Upper lobe of right lung (tissue), 1 donor: ENCODE results near the gene PLA2G4B. TPM values are rescaled to one million over a fixed set of nuclear protein-coding genes. Genes with fewer than 3 reads are reported as not detected.

Experiments used
- ATAC-seq: fragments of 200-7000 bp; cut with Tn5 transposase; one replicate; pipeline ENCODE4 v1.9.1; 2020; ENCODE audit warnings: mild to moderate bottlenecking, moderate library complexity
- DNase-seq: peaks from one replicate; pipeline ENCODE4 v3.0.0-alpha.2; 2020
- H3K27ac ChIP-seq: fragments of 200-600 bp; one replicate; pipeline ENCODE4 v1.8.0; 2022
- H3K27me3 ChIP-seq: fragments of 200-600 bp; one replicate; pipeline ENCODE4 v1.8.0; 2022; ENCODE audit warnings: mild to moderate bottlenecking
- H3K36me3 ChIP-seq: fragments of 200-600 bp; one replicate; pipeline ENCODE4 v1.8.0; 2022
- H3K4me1 ChIP-seq: fragments of 200-600 bp; one replicate; pipeline ENCODE4 v1.8.0; 2022
- H3K4me3 ChIP-seq: fragments of 200-600 bp; one replicate; pipeline ENCODE4 v1.8.0; 2022; ENCODE audit warnings: mild to moderate bottlenecking
- H3K9me3 ChIP-seq: fragments of 200-600 bp; one replicate; pipeline ENCODE4 v1.8.0; 2022
- CTCF ChIP-seq: fragments of 200-600 bp; IDR thresholded peaks from one replicate; pipeline ENCODE4 v1.8.0; 2022; ENCODE audit warnings: antibody characterized with exemption
- intact Hi-C: fragments of 100-400 bp; cut with DNase I; formaldehyde crosslinking; loops from one replicate; pipeline ENCODE4 v1.11.0; 2022
- total RNA-seq: library from RNA; stranded (reverse); fragmentation: NEBNext Ultra II Directional; extraction: Animal tissue kit (Norgen Biotek cat#: 25700); gene quantifications from one replicate; pipeline ENCODE4 v1.2.1, GENCODE V29; 2021
- donor health status: DM: no; HTN: yes; CAD: no; lungs with severe emphysema.

The PLA2G4B gene
- total RNA-seq, 1 donor from 2014 or later: 14.4 TPM

DNA sequence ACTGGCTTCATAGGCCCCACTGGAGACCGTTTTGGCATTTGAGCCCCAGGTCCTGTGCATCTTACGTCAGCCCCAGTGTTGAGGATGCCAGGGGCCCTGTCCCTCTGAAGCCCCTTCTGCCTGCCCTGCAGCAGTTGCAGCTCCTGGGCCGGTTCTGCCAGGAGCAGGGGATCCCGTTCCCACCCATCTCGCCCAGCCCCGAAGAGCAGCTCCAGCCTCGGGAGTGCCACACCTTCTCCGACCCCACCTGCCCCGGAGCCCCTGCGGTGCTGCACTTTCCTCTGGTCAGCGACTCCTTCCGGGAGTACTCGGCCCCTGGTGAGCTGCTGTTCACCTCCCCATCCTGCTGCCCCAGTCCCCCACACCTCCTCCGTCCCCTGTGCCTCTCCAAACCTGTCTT lies 8.6 kb downstream of the PLA2G4B start:
- TF ChIP-seq CTCF: no peak
- intact Hi-C loops: no loop called here

DNA sequence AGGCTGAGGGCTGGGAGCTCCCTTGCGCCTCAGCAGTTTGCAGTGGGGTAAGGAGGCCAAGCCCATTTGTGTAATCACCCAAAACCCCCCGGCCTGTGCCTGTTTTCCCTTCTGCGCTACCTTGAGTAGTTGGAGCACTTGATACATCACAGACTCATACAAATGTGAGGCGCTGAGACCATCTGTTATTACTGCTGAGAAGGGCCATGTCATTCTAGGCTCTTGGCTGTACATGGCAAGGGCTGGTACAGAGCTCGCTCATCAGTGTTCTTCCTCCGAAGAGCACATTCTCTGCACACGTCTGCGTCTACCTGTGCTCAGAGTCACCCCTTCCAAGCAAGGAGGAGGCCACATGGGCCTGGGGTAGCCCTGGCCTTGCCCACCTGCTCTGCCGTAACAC lies 9.3 kb downstream of the PLA2G4B start:
- Histone ChIP-seq H3K9me3 (no peaks in the 10 kb centered on the region), H3K27ac (no peak overlapping the region), H3K36me3 (peaks cover 52% of the 10 kb centered on the region), H3K4me3 (no peak overlapping the region), H3K27me3 (no peaks in the 10 kb centered on the region), H3K4me1 (no peaks in the 10 kb centered on the region)
- ATAC-seq: no peak
- intact Hi-C loops: no loop called here
- TF ChIP-seq CTCF: no peak
- no peak for DNase-seq

More for the DNA sequence above, 8.6 kb downstream of the PLA2G4B start:
- Histone ChIP-seq H3K4me3 (no peak overlapping the region), H3K36me3 (peaks cover 55% of the 10 kb centered on the region), H3K9me3 (no peaks in the 10 kb centered on the region), H3K4me1 (no peaks in the 10 kb centered on the region), H3K27me3 (no peaks in the 10 kb centered on the region), H3K27ac (no peak overlapping the region)
- ATAC-seq (no peak), DNase-seq (no peak)

DNA sequence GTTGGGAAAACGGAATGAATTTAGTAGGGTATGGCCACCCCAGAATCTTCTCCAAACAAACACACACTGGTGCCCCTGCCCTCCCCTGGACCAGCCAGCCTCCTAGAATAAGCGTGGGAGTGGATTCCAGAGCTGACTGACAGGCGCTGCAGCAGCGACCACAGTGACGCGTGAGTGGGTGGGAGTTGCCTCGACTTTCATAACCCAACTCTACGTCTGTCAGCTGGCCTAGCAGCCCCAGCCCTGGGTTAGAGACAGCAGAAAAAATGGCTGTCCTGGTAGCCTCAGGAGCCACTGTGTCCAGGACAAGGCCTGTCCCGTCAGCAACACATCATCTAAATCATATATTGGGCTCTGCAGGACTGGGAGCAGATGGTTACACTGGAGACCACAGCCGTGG lies 10.0 kb downstream of the PLA2G4B start:
- intact Hi-C loops: no loop called here
- ATAC-seq (no peak), DNase-seq (no peak)
- no peak for TF ChIP-seq CTCF
- Histone ChIP-seq H3K4me3 (no peak overlapping the region), H3K27ac (no peak overlapping the region), H3K9me3 (no peaks in the 10 kb centered on the region), H3K36me3 (peaks cover 45% of the 10 kb centered on the region), H3K4me1 (no peaks in the 10 kb centered on the region), H3K27me3 (no peaks in the 10 kb centered on the region)

- H3K36me3 ChIP-seq: peaks cover 42% of the 10 kb centered on the region
- no peak for ATAC-seq
- no peak overlapping the region for H3K4me3 ChIP-seq
- intact Hi-C loops: no loop called here
- no peaks in the 10 kb centered on the region for H3K27me3 ChIP-seq
- H3K27ac ChIP-seq: no peak overlapping the region
- no peaks in the 10 kb centered on the region for H3K9me3 ChIP-seq
- H3K4me1 ChIP-seq: no peaks in the 10 kb centered on the region
- TF ChIP-seq CTCF: no peak
- no peak for DNase-seq
Measured at GRCh38 chr15:41849204-41849603, 10.6 kb downstream of the PLA2G4B start.

GRCh38 chr15:41849861-41850260 lies 11.2 kb downstream of the PLA2G4B start:
- DNase-seq: peak; percentile 85

More at GRCh38 chr15:41849861-41850260, 11.2 kb downstream of the PLA2G4B start:
- no peak for TF ChIP-seq CTCF
- ATAC-seq: peak; percentile 68
- intact Hi-C loops: no loop called here
- H3K36me3 ChIP-seq: peaks cover 36% of the 10 kb centered on the region
- H3K27me3 ChIP-seq: no peaks in the 10 kb centered on the region
- no peaks in the 10 kb centered on the region for H3K4me1 ChIP-seq
- H3K9me3 ChIP-seq: no peaks in the 10 kb centered on the region
- no peak overlapping the region for H3K4me3 ChIP-seq
- H3K27ac ChIP-seq: no peak overlapping the region
